Lower lobe of right lung (tissue), 2 donors: Measurements from ENCODE around the gene SIAH1. TPM values are rescaled to one million over a fixed set of nuclear protein-coding genes. Genes with fewer than 3 reads are reported as not detected.
"Not testable (repeated sequence)": the region's sequence is repeated elsewhere in the genome, so short reads cannot be mapped to it uniquely, and the experiment has no call there.

Experiments
- ATAC-seq, 2 donors: fragments of 200-7000 bp; cut with Tn5 transposase; one replicate each; pipeline ENCODE4 v1.9.1; 2020 to 2022; ENCODE audit warnings: mild to moderate bottlenecking in 2 of 2, moderate library complexity in 2 of 2
- DNase-seq: peaks from one replicate; pipeline ENCODE4 v3.0.0-alpha.2; 2020
- H3K27ac ChIP-seq: fragments of 200-600 bp; one replicate; pipeline ENCODE4 v1.8.0; 2022
- H3K27me3 ChIP-seq: fragments of 200-600 bp; one replicate; pipeline ENCODE4 v1.8.0; 2022; ENCODE audit warnings: low read depth
- H3K36me3 ChIP-seq: fragments of 200-600 bp; one replicate; pipeline ENCODE4 v1.8.0; 2022; ENCODE audit warnings: mild to moderate bottlenecking
- H3K4me1 ChIP-seq: fragments of 200-600 bp; one replicate; pipeline ENCODE4 v1.8.0; 2022
- H3K4me3 ChIP-seq: fragments of 200-600 bp; one replicate; pipeline ENCODE4 v1.8.0; 2022; ENCODE audit warnings: mild to moderate bottlenecking
- H3K9me3 ChIP-seq: fragments of 200-600 bp; one replicate; pipeline ENCODE4 v1.8.0; 2022
- CTCF ChIP-seq: fragments of 200-600 bp; IDR thresholded peaks from one replicate; pipeline ENCODE4 v1.8.0; 2022; ENCODE audit warnings: antibody characterized with exemption, mild to moderate bottlenecking
- intact Hi-C: fragments of 100-400 bp; cut with DNase I; formaldehyde crosslinking; loops from one replicate; pipeline ENCODE4 v1.11.0; 2022
- total RNA-seq: library from RNA; stranded (reverse); fragmentation: NEBNext Ultra II Directional; extraction: Animal tissue kit (Norgen Biotek cat#: 25700); gene quantifications from one replicate; pipeline ENCODE4 v1.2.1, GENCODE V29; 2021
- donor health status: DM: no; HTN: yes; CAD: no; lungs with severe emphysema.

The SIAH1 gene
- total RNA-seq, 1 donor from 2014 or later, result 24.4 TPM

GRCh38 chr16:48430890-48431289 lies 45.7 kb upstream of the SIAH1 start:
- Histone ChIP-seq H3K36me3 (no peaks in the 10 kb centered on the region), H3K4me3 (no peak overlapping the region), H3K4me1 (peaks cover 35% of the 10 kb centered on the region), H3K27me3 (no peaks in the 10 kb centered on the region), H3K9me3 (no peaks in the 10 kb centered on the region), H3K27ac (no peak overlapping the region)
- DNase-seq, result no peak
- intact Hi-C loops, result no loop called here
- no peak for ATAC-seq
- TF ChIP-seq CTCF, result no peak

GRCh38 chr16:48426244-48427141 lies 41.3 kb upstream of the SIAH1 start:
- intact Hi-C loops, result no loop called here
- ATAC-seq (no peak), DNase-seq (no peak)
- Histone ChIP-seq H3K27me3 (no peaks in the 10 kb centered on the region), H3K36me3 (no peaks in the 10 kb centered on the region), H3K9me3 (no peaks in the 10 kb centered on the region), H3K27ac (no peak overlapping the region), H3K4me3 (no peak overlapping the region), H3K4me1 (no peaks in the 10 kb centered on the region)
- no peak for TF ChIP-seq CTCF

GRCh38 chr16:48422537-48422936 lies 37.3 kb upstream of the SIAH1 start:
- no peak for TF ChIP-seq CTCF
- no peak for ATAC-seq
- no peak for DNase-seq
- no peaks in the 10 kb centered on the region for H3K4me1 ChIP-seq
- no peaks in the 10 kb centered on the region for H3K9me3 ChIP-seq
- no peak overlapping the region for H3K4me3 ChIP-seq
- no peak overlapping the region for H3K27ac ChIP-seq
- H3K27me3 ChIP-seq, result no peaks in the 10 kb centered on the region
- intact Hi-C loops, result no loop called here
- no peaks in the 10 kb centered on the region for H3K36me3 ChIP-seq

- Histone ChIP-seq H3K36me3 (no peaks in the 10 kb centered on the region), H3K4me1 (no peaks in the 10 kb centered on the region), H3K27ac (no peak overlapping the region), H3K4me3 (no peak overlapping the region), H3K9me3 (no peaks in the 10 kb centered on the region), H3K27me3 (no peaks in the 10 kb centered on the region)
- no peak for TF ChIP-seq CTCF
- DNase-seq, result no peak
- intact Hi-C loops, result no loop called here
- ATAC-seq, result no peak
Observed at GRCh38 chr16:48421741-48422140, 36.5 kb upstream of the SIAH1 start.

GRCh38 chr16:48420437-48420836 lies 35.2 kb upstream of the SIAH1 start:
- no peak for TF ChIP-seq CTCF
- intact Hi-C loops, result no loop called here
- Histone ChIP-seq H3K9me3 (no peaks in the 10 kb centered on the region), H3K36me3 (no peaks in the 10 kb centered on the region), H3K4me3 (no peak overlapping the region), H3K27me3 (no peaks in the 10 kb centered on the region), H3K4me1 (no peaks in the 10 kb centered on the region), H3K27ac (no peak overlapping the region)
- no peak for ATAC-seq
- DNase-seq, result no peak

- H3K27ac ChIP-seq, intact Hi-C loops, DNase-seq: not testable (repeated sequence)
Observed at GRCh38 chr16:48416617-48417016, 31.4 kb upstream of the SIAH1 start.

More at GRCh38 chr16:48416617-48417016, 31.4 kb upstream of the SIAH1 start:
- H3K4me1 ChIP-seq, H3K27me3 ChIP-seq, H3K9me3 ChIP-seq, H3K4me3 ChIP-seq, H3K36me3 ChIP-seq, ATAC-seq: not testable (repeated sequence)
